ENCODE measurements around the gene GMEB2. TPM values are rescaled to one million over a fixed set of nuclear protein-coding genes. Genes with fewer than 3 reads are reported as not detected.

The GMEB2 gene
- total RNA-seq, 1 donor, result 7.4 TPM

DNA sequence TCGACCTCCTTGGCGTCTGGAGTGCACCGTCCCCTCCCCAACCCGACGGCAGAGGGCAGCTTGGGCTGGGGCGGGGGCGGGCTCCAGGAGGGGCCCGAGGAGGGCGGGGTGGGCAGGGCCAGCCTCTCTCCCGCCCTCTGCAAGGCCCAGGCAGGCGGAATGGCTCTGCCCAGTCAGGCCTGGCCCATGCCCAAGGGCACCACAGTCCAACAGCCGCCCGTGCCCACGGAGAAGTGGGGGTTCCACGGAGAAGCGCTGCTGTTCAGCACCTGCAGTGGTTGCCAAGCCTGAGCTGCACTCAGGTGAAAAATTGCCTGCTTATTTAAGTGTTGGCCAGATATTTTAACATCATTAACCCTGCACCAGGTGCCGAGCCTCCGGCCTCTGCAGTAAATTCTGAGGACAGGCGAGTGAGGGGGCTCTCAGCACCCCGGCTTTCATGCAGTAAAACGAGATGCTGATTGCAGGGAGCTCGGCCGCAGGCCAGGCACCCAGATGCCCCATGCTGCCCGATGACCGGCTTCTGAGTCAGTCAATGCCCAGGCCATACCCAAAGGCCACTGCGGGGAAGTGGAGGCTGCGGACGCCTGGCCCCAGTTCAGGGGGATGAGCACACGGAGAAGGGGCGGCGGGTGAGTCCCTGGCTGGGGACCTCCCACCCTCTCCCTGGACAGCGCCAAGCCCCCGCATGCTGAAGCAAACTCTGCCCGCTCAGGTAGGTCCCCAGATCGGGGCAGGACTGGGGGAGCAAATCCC lies 79.0 kb downstream of the GMEB2 start, which contains the start of gene SRMS:
TSS of gene SRMS (minus strand) at position 25 of the 756 bp plus-strand sequence. CDS start 286 bp downstream, outside the sequence.
- no peak for DNase-seq (ENCODE audit: low read depth)
- no peak within 1 kb of the TSS for H3K4me3 ChIP-seq (ENCODE audit: low read depth, low read length)
- TF ChIP-seq, protein P1, sequence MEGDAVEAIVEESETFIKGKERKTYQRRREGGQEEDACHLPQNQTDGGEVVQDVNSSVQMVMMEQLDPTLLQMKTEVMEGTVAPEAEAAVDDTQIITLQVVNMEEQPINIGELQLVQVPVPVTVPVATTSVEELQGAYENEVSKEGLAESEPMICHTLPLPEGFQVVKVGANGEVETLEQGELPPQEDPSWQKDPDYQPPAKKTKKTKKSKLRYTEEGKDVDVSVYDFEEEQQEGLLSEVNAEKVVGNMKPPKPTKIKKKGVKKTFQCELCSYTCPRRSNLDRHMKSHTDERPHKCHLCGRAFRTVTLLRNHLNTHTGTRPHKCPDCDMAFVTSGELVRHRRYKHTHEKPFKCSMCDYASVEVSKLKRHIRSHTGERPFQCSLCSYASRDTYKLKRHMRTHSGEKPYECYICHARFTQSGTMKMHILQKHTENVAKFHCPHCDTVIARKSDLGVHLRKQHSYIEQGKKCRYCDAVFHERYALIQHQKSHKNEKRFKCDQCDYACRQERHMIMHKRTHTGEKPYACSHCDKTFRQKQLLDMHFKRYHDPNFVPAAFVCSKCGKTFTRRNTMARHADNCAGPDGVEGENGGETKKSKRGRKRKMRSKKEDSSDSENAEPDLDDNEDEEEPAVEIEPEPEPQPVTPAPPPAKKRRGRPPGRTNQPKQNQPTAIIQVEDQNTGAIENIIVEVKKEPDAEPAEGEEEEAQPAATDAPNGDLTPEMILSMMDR (IDR thresholded peaks at IDR 0.05; ENCODE audit: insufficient read depth, low read length), result no peak

GRCh38 chr20:63546956-63547724 lies 79.8 kb downstream of the GMEB2 start:
- no peak overlapping the region for H3K4me3 ChIP-seq (ENCODE audit: low read depth, low read length)
- TF ChIP-seq, protein P1 (IDR thresholded peaks at IDR 0.05; ENCODE audit: insufficient read depth, low read length), result no peak
- DNase-seq (ENCODE audit: low read depth), result no peak

DNA sequence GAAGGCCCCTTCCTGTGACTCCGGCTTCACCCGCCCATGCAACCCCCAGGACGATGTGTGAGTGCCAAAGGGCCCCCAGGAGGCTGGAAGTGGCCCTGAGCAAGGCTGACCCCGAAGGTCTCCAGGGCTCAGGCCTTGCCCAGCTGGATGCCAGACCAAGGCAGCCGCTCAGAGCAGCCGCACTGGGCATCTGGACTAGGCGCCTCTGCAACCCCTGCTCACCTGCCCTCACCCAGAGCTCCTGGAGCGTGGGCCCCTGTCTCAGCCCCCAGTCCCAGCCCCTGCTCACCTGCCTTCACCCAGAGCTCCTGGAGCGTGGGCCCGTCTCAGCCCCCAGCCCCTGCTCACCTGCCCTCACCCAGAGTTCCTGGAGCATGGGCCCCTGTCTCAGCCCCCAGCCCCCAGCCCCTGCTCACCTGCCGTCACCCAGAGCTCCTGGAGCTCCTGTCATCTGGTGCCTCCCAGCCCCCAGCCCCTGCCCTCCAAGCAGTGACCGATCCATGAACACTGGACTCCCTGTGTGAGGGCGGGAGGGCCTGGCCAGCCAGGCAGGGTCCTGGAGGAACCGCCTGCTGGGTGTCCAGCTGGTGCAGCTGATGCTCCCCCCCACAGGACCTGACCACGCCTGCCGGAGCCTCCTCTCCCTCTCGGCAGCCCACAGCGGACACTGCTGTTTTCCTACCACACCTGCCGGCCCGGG lies 80.5 kb downstream of the GMEB2 start:
- no peak overlapping the region for H3K4me3 ChIP-seq (ENCODE audit: low read depth, low read length)
- DNase-seq (ENCODE audit: low read depth), result no peak
- TF ChIP-seq, protein P1 (IDR thresholded peaks at IDR 0.05; ENCODE audit: insufficient read depth, low read length), result no peak

DNA sequence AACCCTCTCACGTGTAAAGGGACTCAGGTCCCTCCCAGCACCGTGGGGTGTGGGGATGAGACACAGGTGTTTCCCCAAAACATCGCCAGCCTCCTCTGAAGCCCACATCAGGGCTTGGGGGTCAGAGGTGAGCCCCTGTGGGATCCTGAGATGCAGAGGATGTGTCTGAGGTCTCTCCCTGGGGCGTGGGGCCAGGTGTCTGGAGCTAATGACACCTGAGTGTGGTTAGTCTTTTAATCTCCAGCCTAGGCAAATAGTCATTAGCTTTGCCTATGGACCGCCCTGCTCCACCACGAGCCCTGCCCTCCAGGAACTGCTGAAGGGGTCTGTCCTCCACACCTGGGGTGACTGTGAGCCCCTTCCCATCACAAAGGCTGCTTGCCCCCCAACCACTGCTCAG lies 81.1 kb downstream of the GMEB2 start:
- TF ChIP-seq, protein P1 (IDR thresholded peaks at IDR 0.05; ENCODE audit: insufficient read depth, low read length), result no peak
- H3K4me3 ChIP-seq (ENCODE audit: low read depth, low read length), result no peak overlapping the region

GRCh38 chr20:63544958-63545516 lies 81.9 kb downstream of the GMEB2 start:
- TF ChIP-seq, protein P1 (IDR thresholded peaks at IDR 0.05; ENCODE audit: insufficient read depth, low read length), result no peak
- DNase-seq (ENCODE audit: low read depth), result no peak
- H3K4me3 ChIP-seq (ENCODE audit: low read depth, low read length), result no peak overlapping the region

More for the DNA sequence above, 81.1 kb downstream of the GMEB2 start:
- no peak for DNase-seq (ENCODE audit: low read depth)

- TF ChIP-seq, protein P1 (IDR thresholded peaks at IDR 0.05; ENCODE audit: insufficient read depth, low read length), result no peak
- H3K4me3 ChIP-seq (ENCODE audit: low read depth, low read length), result no peak overlapping the region
- no peak for DNase-seq (ENCODE audit: low read depth)
Observed at GRCh38 chr20:63544241-63544957, 82.5 kb downstream of the GMEB2 start.

Data from fibroblast of the aortic adventitia (primary cell).